Measurements from ENCODE around the gene CLDN24.

CLDN24 gene

DNA sequence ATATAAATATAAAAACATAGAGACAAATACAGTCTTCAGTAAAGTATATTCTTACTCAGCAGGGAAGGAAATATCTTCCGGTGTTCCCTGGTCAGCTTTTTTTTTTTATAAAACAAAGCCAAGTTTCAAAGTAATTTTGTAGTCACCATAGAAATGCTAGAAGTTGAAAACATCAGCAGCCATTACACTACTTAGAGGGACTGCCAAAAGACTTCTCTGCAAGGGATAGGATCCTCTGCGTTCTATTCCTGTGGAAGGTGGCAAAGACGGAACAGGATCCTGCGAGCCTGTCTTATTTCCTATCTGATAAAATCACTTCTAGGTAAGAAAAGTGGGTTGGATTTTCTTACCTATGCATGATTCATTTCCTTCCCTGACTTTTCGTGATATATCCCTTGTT lies 21.6 kb downstream of the CLDN24 start:
- H4K8ac ChIP-seq (ENCODE audit: low read length), result no peak overlapping the region
- no peak overlapping the region for H2BK5ac ChIP-seq (ENCODE audit: low read depth, low read length, poor library complexity, severe bottlenecking)
- H2BK12ac ChIP-seq (ENCODE audit: low read length in 2 of 2), result no peak overlapping the region
- H3K27me3 ChIP-seq (ENCODE audit: control insufficient read depth in 1 of 2, insufficient read depth in 1 of 2, low read length in 2 of 2), result no peaks in the 10 kb centered on the region
- peaks cover 16 to 30% of the 10 kb centered on the region in 2 experiments for H3K36me3 ChIP-seq (ENCODE audit: control insufficient read depth in 1 of 2, insufficient read depth in 2 of 2, low read depth in 1 of 2, low read length in 2 of 2)
- WGBS, result no CpG with 5 or more reads among the region's 5 CpGs
- H3K23ac ChIP-seq (ENCODE audit: low read length in 2 of 2), result no peak overlapping the region
- H2AFZ ChIP-seq (ENCODE audit: low read depth, low read length), result no peak overlapping the region
- no peaks in the 10 kb centered on the region for H3K4me1 ChIP-seq (ENCODE audit: control insufficient read depth, insufficient read depth, low read depth, low read length)
- no peak overlapping the region for H2BK15ac ChIP-seq (ENCODE audit: low read depth, poor library complexity, severe bottlenecking)
- H3K14ac ChIP-seq (ENCODE audit: low read length in 2 of 2), result no peak overlapping the region
- no peak overlapping the region for H3K4ac ChIP-seq (ENCODE audit: low read depth in 1 of 2, low read length in 2 of 2)
- H3K4me2 ChIP-seq (ENCODE audit: low read length, poor library complexity, severe bottlenecking), result no peak overlapping the region
- H2AK5ac ChIP-seq (ENCODE audit: low read length, severe bottlenecking), result no peak overlapping the region
- H3K27ac ChIP-seq (ENCODE audit: low read length, poor library complexity, severe bottlenecking), result no peak overlapping the region
- H3K4me3 ChIP-seq (ENCODE audit: insufficient read depth in 1 of 2, low read depth in 1 of 2, low read length in 2 of 2), result no peak overlapping the region
- H3K9ac ChIP-seq (ENCODE audit: low read length), result no peak overlapping the region
- no peak for DNase-seq
- H3K79me1 ChIP-seq (replicated peaks; ENCODE audit: low read length, poor library complexity, severe bottlenecking), result peaks cover 8% of the 10 kb centered on the region
- H3K18ac ChIP-seq (ENCODE audit: low read depth in 1 of 2, low read length in 2 of 2), result no peak overlapping the region
- no peak overlapping the region for H2BK120ac ChIP-seq (ENCODE audit: low read depth, low read length)
- no peaks in the 10 kb centered on the region for H3K9me3 ChIP-seq (ENCODE audit: control insufficient read depth, low read length)
- H4K91ac ChIP-seq (ENCODE audit: low read length), result no peak overlapping the region

- no peak overlapping the region for H3K27ac ChIP-seq (ENCODE audit: low read length, poor library complexity, severe bottlenecking)
- peaks cover 18 to 36% of the 10 kb centered on the region in 2 experiments for H3K36me3 ChIP-seq (ENCODE audit: control insufficient read depth in 1 of 2, insufficient read depth in 2 of 2, low read depth in 1 of 2, low read length in 2 of 2)
- no peaks in the 10 kb centered on the region for H3K27me3 ChIP-seq (ENCODE audit: control insufficient read depth in 1 of 2, insufficient read depth in 1 of 2, low read length in 2 of 2)
- H3K23ac ChIP-seq (ENCODE audit: low read length in 2 of 2), result no peak overlapping the region
- H2BK5ac ChIP-seq (ENCODE audit: low read depth, low read length, poor library complexity, severe bottlenecking), result no peak overlapping the region
- no peak overlapping the region for H3K4me3 ChIP-seq (ENCODE audit: insufficient read depth in 1 of 2, low read depth in 1 of 2, low read length in 2 of 2)
- WGBS, result 83% methylated on average over 6 of the region's 6 CpGs
- no peak overlapping the region for H3K14ac ChIP-seq (ENCODE audit: low read length in 2 of 2)
- DNase-seq, result peak; percentile 35
- no peak overlapping the region for H4K8ac ChIP-seq (ENCODE audit: low read length)
- no peak overlapping the region for H2BK120ac ChIP-seq (ENCODE audit: low read depth, low read length)
- H3K4ac ChIP-seq (ENCODE audit: low read depth in 1 of 2, low read length in 2 of 2), result no peak overlapping the region
- H3K9me3 ChIP-seq (ENCODE audit: control insufficient read depth, low read length), result no peaks in the 10 kb centered on the region
- no peak overlapping the region for H2BK12ac ChIP-seq (ENCODE audit: low read length in 2 of 2)
- H2AK5ac ChIP-seq (ENCODE audit: low read length, severe bottlenecking), result no peak overlapping the region
- H2BK15ac ChIP-seq (ENCODE audit: low read depth, poor library complexity, severe bottlenecking), result no peak overlapping the region
- no peak overlapping the region for H3K18ac ChIP-seq (ENCODE audit: low read depth in 1 of 2, low read length in 2 of 2)
- no peak overlapping the region for H3K4me2 ChIP-seq (ENCODE audit: low read length, poor library complexity, severe bottlenecking)
- no peak overlapping the region for H3K9ac ChIP-seq (ENCODE audit: low read length)
- H3K4me1 ChIP-seq (ENCODE audit: control insufficient read depth, insufficient read depth, low read depth, low read length), result no peaks in the 10 kb centered on the region
- no peak overlapping the region for H4K91ac ChIP-seq (ENCODE audit: low read length)
- peaks cover 8% of the 10 kb centered on the region for H3K79me1 ChIP-seq (replicated peaks; ENCODE audit: low read length, poor library complexity, severe bottlenecking)
- no peak overlapping the region for H2AFZ ChIP-seq (ENCODE audit: low read depth, low read length)
Measured at GRCh38 chr4:183300070-183300469, 22.2 kb downstream of the CLDN24 start.

DNA sequence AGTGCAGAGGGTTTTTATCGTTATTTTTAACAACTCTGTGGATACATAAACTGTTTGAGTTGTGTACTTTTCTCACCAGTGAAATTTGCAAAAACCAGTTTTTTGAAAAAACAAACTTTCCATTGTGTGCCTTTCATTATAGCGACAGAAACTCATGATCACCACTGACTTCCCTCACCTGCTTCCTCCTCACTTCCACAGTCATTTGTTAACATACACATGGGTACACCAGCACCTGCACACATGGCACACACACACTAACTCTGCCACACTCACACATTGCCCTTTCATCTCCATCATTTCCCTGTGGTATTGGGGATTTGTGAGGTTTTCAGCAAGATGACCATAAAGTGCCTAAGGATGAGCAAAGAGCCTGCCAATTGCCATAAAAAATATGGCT lies 22.8 kb downstream of the CLDN24 start:
- Histone ChIP-seq H3K4ac (ENCODE audit: low read depth in 1 of 2, low read length in 2 of 2) (no peak overlapping the region), H2AK5ac (ENCODE audit: low read length, severe bottlenecking) (no peak overlapping the region), H2BK120ac (ENCODE audit: low read depth, low read length) (no peak overlapping the region), H4K8ac (ENCODE audit: low read length) (no peak overlapping the region), H3K4me3 (ENCODE audit: insufficient read depth in 1 of 2, low read depth in 1 of 2, low read length in 2 of 2) (no peak overlapping the region), H4K91ac (ENCODE audit: low read length) (no peak overlapping the region), H3K4me2 (ENCODE audit: low read length, poor library complexity, severe bottlenecking) (no peak overlapping the region), H3K36me3 (ENCODE audit: control insufficient read depth in 1 of 2, insufficient read depth in 2 of 2, low read depth in 1 of 2, low read length in 2 of 2) (peaks cover 18 to 35% of the 10 kb centered on the region in 2 experiments), H2BK12ac (ENCODE audit: low read length in 2 of 2) (no peak overlapping the region), H3K9me3 (ENCODE audit: control insufficient read depth, low read length) (no peaks in the 10 kb centered on the region), H2BK5ac (ENCODE audit: low read depth, low read length, poor library complexity, severe bottlenecking) (no peak overlapping the region), H3K4me1 (ENCODE audit: control insufficient read depth, insufficient read depth, low read depth, low read length) (no peaks in the 10 kb centered on the region), H2BK15ac (ENCODE audit: low read depth, poor library complexity, severe bottlenecking) (no peak overlapping the region), H3K14ac (ENCODE audit: low read length in 2 of 2) (no peak overlapping the region), H2AFZ (ENCODE audit: low read depth, low read length) (no peak overlapping the region), H3K9ac (ENCODE audit: low read length) (no peak overlapping the region), H3K27me3 (ENCODE audit: control insufficient read depth in 1 of 2, insufficient read depth in 1 of 2, low read length in 2 of 2) (no peaks in the 10 kb centered on the region), H3K18ac (ENCODE audit: low read depth in 1 of 2, low read length in 2 of 2) (no peak overlapping the region), H3K79me1 (replicated peaks; ENCODE audit: low read length, poor library complexity, severe bottlenecking) (peaks cover 8% of the 10 kb centered on the region), H3K23ac (ENCODE audit: low read length in 2 of 2) (no peak overlapping the region), H3K27ac (ENCODE audit: low read length, poor library complexity, severe bottlenecking) (no peak overlapping the region)
- 100% methylated on average over 1 of the region's 2 CpGs for WGBS
- no peak for DNase-seq

DNA sequence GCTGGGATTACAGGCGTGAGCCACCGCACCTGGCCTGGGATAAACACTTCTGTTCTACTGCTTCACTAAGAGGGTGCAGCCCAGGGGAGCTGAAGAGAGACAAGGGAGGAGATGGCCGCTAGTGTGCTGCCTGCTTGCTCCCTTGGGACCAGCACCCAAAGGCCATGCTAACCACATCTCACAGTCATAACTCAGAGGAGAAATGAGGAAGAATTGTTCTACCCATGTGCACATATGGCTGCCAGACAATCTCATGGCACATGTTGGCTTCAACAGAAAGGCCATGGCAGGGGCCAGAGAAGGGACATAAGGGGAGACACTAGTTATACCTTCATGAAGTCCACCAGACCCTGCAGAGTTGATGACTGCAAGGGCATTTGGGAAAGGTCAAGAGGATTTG lies 24.6 kb downstream of the CLDN24 start:
- peaks cover 8% of the 10 kb centered on the region for H3K79me1 ChIP-seq (replicated peaks; ENCODE audit: low read length, poor library complexity, severe bottlenecking)
- WGBS, result 100% methylated on average over 2 of the region's 3 CpGs
- no peak overlapping the region for H4K91ac ChIP-seq (ENCODE audit: low read length)
- H3K27me3 ChIP-seq (ENCODE audit: control insufficient read depth in 1 of 2, insufficient read depth in 1 of 2, low read length in 2 of 2), result no peaks in the 10 kb centered on the region
- H2AK5ac ChIP-seq (ENCODE audit: low read length, severe bottlenecking), result no peak overlapping the region
- H3K4me2 ChIP-seq (ENCODE audit: low read length, poor library complexity, severe bottlenecking), result no peak overlapping the region
- DNase-seq, result no peak
- H3K4me3 ChIP-seq (ENCODE audit: insufficient read depth in 1 of 2, low read depth in 1 of 2, low read length in 2 of 2), result no peak overlapping the region
- H2BK15ac ChIP-seq (ENCODE audit: low read depth, poor library complexity, severe bottlenecking), result no peak overlapping the region
- H3K9me3 ChIP-seq (ENCODE audit: control insufficient read depth, low read length), result no peaks in the 10 kb centered on the region
- H4K8ac ChIP-seq (ENCODE audit: low read length), result no peak overlapping the region
- H3K36me3 ChIP-seq (ENCODE audit: control insufficient read depth in 1 of 2, insufficient read depth in 2 of 2, low read depth in 1 of 2, low read length in 2 of 2), result peaks cover 18 to 33% of the 10 kb centered on the region in 2 experiments
- H2BK120ac ChIP-seq (ENCODE audit: low read depth, low read length), result no peak overlapping the region
- no peaks in the 10 kb centered on the region for H3K4me1 ChIP-seq (ENCODE audit: control insufficient read depth, insufficient read depth, low read depth, low read length)
- H3K23ac ChIP-seq (ENCODE audit: low read length in 2 of 2), result no peak overlapping the region
- no peak overlapping the region for H3K14ac ChIP-seq (ENCODE audit: low read length in 2 of 2)
- no peak overlapping the region for H3K27ac ChIP-seq (ENCODE audit: low read length, poor library complexity, severe bottlenecking)
- H3K4ac ChIP-seq (ENCODE audit: low read depth in 1 of 2, low read length in 2 of 2), result no peak overlapping the region
- H3K9ac ChIP-seq (ENCODE audit: low read length), result no peak overlapping the region
- H2AFZ ChIP-seq (ENCODE audit: low read depth, low read length), result no peak overlapping the region
- no peak overlapping the region for H2BK12ac ChIP-seq (ENCODE audit: low read length in 2 of 2)
- H3K18ac ChIP-seq (ENCODE audit: low read depth in 1 of 2, low read length in 2 of 2), result no peak overlapping the region
- no peak overlapping the region for H2BK5ac ChIP-seq (ENCODE audit: low read depth, low read length, poor library complexity, severe bottlenecking)
